NCI-H69 (cell line): ENCODE data around the gene DOK3.
"Not testable (repeated sequence)": the region's sequence is repeated elsewhere in the genome, so short reads cannot be mapped to it uniquely, and the experiment has no call there.

ENCODE experiments used
- DNase-seq: peaks from one replicate; lab custom pipeline; 2025; lab: John Stamatoyannopoulos, UW

Gene DOK3

DNA sequence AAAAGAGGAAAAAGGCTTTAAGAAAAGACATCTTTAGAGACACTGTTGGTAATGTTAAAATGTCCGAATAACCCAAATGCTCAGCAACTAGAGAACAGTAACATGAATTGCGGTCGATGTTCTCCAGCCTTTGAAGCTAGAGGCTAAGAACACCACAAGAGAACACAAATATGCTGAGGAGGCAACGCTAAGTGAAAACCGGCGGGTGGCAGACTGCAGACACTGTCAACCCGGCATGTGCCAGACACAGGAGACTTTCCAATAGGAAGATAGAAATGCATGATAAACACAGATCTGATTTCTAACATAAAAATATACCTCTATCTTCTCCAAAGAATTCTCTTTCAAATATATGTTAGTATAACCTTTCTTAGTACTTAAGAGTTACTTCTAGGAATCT lies 25.5 kb upstream of the DOK3 start:
- no peak for DNase-seq

DNA sequence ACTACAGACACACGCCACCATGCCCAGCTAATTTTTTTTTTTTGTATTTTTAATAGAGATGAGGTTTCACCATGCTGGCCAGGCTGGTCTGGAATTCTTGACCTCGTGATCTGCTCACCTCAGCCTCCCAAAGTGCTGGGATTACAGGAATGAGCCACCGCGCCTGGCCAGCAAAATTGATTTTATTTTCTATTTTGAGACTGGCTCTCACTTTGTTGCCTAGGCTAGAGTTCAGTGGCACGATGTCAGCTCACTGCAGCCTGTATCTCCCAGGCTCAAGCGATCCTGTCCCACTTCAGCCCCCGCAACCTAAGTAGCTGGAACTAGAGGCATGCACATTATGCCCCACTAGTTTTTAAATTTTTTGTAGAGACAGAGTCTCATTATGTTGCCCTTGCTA lies 24.8 kb upstream of the DOK3 start:
- DNase-seq = not testable (repeated sequence)

DNA sequence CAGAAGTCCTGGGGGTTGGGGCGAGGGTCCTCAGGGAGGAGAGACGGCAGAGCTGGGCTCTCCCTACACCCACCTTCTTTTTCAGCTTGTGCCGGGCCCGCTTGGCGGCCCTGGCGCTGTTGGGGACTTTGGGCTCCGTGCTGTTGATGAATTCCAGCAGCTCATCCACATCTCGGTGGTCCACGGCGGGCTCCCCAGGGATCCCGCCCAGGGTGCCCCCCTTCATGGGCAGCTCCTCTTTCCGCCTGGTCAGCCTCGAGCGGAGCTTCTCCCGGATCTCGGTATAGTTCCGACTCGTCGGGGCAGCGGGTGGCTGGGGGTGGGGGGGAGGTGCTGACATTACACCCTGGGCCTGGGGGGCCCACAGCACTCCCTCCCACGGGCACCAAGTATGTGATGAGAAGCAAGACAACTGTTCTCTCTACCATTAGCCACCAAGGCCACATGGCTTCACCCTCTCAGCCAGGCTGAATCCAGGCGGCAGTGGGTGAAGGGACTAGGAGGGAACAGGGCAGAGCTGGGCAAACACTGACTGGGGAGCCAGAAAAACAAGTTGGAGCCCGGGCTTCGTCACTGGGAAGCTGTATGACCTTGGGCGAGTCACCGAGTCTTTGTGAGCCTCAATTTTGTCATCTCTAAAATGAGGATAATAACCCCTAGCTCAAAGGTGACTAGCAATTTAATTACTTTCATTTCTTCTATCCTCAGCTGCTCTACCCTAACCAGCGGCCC lies 21.7 kb upstream of the DOK3 start:
- DNase-seq = no peak

DNA sequence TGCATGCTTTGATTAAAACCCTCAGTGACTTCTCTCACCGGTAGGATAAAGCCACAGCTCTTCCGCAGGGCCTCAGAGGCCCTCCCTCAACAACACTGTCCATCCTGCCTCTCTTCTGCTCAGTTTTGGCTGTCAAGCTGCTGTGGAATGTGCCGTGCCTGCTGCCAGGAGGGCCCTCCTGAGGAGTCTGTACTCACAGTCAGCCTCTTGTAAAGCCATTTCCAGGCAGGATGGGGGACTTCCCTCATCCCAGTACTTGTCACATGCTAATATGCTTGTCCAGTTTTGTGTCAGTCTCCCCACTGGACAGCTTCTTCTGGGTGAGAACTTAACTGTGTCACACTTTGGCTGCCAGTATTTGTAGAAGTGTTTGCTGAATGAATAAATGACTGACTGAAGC lies 21.0 kb upstream of the DOK3 start:
- no peak for DNase-seq

DNA sequence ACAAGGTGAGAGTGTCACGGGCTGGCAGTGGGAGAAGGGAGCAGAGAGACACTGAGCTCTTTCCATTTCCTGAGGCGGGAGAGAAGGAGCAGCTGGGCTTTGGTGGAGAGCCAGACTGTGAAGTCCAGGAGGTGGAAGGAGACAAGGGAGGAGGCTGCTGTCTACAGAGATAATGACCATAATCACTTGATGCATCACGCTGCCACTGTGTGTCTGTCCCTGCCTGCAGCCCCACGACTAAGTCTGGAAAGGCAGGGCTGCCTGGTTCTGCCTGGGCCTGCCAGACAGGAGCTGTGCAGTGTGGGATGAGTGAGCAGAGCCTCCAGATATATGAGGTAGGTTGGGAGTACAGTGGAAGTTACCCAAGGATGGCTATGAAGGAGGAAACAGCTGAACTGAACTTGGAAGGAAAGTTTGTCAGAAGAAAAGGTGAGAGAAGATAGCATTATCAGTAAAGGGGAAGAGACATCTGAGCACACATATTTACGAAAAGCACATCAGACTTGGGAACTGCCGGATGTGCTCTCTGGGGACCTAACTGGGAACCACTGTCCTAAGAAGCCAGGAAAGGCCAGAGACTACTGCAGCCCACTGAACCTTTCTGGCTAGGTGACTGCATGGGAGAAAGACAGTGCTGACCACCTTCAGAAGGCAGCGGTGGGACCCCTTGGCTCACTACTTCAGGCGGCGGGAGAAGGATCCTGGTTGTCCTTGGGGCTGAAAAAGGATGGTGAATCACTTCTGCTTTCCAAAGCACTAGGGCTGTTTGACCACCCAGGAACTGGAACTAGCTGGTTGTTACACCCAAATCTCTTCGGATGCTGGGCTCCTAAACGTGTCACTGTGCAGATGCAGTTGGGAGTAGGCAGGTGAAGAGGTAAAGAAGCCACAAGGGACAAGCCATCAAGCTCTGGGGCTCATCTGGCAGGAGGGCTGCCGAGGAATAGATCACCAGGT lies 19.9 kb upstream of the DOK3 start:
- no peak for DNase-seq

DNA sequence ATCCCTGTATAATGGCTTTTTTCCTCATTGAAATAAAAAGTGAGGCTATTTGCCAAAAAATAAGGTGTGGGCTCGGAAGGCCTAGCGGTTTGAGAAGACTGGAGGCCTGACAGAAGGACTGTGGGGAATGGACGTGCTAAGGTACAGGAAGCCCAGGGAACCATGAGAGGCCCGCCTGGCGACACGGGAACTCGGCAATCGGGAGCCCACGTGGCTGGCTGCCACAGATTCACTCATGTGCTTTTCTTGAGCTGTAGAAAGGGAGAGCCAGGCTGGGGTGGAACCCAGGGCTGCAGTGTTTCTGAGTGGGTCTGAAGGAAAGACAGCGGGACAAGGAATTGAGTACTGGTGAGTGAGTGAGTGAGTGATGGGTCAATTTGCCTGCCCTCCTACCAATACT lies 19.0 kb upstream of the DOK3 start:
- DNase-seq = no peak

DNA sequence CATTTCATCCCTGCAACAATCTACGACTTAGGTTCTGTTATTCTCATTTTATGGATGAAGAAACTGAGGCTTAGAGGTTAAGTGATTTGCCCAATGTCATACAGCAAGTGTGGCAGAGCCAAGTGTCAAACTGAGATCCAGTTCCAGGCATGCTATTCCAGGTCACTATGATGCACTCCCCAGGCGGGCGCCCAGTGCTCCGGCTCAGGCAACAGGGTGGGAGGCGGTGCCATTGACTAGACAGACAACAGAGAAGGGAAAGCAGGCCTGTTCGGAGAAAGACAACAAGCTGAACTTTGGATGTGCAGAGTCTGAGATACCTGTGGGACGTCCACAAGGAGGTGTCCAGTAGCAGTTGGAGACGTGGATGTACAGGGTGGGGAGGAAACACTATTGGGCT lies 18.0 kb upstream of the DOK3 start:
- DNase-seq = no peak

DNA sequence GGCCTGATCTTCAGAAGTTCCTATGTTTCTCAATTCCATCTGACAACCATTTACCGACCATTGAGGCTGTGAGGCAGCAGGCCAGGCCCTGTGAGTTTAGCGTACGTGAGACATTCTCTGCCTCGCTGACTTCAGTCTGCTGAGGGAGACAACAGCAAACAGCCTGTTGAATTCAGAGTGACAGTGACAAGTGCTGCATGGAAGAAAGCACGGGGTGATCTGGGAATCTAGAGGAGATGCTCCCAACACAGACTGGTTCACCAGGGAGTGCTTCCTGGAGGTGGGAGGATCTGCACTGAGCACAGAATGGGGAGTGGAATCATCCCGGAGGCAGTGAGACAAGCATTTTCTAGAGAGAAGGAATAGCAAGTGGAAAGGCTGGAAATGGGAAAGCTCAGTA lies 17.2 kb upstream of the DOK3 start:
- no peak for DNase-seq

DNA sequence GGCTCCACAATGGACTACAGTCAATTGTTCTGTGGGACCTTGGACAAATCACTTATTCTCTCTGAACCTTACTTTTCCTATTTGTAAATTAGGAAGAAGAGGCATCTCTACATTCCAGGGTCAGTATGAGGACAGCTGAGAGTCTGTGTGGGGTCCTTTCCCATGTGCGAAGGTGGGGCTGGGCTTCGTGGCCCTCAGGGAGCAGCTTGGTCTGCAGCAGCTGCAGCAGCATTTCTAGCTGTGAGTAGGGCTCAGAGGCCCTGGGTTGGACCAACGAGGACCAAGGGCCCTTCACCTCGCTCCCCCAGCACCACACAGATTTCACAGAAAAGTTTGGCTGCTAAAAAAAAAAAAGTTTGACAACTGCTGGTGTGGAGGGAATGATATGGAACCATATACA lies 16.6 kb upstream of the DOK3 start:
- DNase-seq = no peak

DNA sequence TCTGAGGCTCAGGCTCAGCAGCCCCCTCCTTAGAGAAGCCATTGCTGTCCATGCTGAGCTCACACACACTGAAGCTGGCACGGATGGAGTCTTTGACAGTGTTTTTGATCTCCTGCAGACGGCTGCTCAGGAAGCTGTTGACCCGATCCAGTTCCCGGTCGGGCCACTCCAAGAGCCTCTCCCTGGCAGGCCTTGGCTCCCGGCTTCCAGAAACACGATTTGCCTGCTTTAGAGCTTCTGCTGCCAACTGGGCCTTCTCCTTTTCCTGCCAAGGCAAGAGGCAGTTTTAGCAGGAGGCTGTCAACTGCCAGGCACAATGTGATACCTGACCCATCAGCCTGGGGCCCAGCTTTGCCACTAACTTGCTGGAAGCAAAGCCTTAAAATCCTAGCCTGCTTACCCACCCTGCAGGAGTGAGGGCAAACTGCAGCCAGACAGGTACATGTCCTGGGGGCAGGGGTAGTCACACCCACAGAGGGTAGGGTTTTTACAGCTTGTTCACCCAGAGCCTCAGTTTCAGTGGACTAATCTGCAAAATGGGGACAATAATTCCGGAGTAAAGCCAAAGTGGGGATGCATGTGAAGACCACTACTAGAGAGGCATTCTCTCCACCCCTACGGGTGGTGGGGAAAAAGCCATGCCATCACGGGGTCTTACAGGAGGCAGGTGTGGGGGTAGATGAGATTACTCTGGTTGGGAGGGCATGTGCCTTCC lies 15.5 kb upstream of the DOK3 start:
- no peak for DNase-seq

DNA sequence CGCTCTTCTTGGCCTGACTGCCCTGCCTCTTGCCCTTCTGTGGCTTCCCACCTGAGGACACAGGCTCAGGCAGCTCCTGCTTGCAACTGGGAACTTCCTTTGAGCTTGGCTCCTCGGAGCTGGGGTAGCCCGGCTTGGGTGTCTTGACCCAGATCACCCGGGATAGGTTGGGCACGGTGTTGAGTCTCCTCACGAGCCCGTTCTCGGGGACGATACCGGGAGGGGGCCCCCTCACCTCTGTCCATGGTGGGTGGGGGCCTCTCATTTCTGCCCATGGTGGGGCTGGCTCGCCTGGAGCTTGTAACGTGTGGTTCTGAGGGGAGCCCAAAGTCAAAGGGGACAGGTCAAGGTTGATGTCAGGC lies 14.9 kb upstream of the DOK3 start:
- DNase-seq = no peak

DNA sequence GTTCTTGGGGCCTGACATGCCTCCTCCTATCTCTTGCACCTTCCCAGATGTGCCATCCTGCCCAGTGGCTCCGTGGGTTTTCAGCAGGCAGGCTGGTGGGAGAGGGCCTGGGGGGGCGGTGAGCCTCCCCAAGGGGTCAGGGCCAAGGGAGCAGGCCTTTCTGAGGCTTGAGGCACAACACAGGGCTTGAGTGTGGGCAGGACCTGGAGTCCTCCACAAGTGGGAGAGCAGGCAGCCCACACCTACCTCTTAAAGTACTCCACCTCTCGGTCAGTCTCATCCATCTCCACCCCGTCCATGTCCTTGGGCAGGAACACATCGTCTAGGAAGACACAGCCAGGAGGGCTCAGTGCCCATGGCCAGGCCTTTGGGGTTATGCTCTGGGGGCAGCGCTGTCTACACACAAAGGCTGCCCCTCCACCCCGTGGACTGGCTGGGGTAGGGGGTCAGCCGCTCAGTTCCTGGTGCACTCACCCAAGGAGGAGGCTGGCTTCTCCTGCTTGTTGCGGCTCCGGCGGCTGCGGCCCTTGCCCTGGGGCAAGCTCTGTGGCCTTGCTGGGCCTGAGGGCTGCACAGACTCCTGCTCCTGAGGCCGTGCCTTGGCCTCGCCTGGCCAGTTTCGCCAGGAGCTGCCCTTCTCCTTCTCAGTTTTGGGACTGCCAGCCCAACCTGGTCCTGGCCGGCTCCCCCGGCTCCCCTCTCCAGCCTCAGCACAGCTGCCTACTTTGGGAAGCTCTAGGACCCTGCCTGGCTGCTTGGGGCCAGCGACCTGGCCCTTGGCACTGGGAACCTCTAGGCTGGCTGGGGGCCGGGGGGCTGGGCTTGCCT lies 14.3 kb upstream of the DOK3 start:
- no peak for DNase-seq

DNA sequence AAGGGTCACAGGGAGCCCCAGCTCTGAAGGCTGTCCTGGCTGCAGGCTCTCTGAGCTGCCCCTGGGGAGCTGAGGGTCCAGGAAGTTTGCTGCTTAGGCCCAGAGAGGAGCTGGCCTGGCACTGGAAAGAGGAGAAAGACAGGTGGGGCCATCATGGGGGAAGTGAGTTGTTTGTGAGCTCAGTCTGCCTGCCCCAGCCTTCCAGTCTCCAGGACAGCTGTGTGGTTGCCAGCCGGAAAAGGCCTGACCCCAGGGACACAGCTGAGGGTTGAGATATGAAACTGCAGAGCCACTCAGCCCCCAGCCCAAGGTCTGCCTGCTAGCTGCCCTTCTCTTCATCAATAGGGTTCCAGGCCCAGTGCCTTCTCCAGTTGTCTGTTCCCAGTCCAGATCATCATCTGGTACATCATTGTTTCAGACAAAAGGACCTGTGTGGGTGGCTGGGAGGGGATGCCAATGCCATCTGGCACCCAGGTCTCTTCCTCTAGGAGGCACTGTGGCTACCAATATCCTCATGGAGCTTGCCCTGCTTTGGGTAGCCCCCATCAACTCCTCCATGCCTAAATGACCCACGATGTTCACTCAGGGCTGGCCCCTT lies 11.4 kb upstream of the DOK3 start:
- peak; percentile 17 for DNase-seq

DNA sequence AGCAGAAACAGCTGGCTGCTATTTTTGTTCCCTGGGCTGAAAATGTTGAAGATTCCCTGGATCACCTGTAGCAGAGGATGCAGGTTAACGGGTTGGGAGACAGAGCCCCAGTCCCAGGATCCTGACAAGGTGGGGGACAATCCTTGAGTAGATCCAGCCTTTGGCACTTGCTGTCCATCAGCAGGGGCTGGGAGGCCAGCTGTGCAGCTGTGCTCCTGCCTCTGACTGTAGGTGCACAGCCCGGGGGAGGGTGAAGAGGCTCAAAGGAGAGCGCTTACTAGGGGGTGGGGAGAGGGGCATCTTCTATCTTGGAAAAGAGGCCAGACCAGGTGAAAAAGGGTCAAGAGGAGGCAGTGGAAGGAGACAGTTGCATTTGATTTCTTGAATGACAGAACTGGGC lies 10.6 kb upstream of the DOK3 start:
- DNase-seq = no peak

DNA sequence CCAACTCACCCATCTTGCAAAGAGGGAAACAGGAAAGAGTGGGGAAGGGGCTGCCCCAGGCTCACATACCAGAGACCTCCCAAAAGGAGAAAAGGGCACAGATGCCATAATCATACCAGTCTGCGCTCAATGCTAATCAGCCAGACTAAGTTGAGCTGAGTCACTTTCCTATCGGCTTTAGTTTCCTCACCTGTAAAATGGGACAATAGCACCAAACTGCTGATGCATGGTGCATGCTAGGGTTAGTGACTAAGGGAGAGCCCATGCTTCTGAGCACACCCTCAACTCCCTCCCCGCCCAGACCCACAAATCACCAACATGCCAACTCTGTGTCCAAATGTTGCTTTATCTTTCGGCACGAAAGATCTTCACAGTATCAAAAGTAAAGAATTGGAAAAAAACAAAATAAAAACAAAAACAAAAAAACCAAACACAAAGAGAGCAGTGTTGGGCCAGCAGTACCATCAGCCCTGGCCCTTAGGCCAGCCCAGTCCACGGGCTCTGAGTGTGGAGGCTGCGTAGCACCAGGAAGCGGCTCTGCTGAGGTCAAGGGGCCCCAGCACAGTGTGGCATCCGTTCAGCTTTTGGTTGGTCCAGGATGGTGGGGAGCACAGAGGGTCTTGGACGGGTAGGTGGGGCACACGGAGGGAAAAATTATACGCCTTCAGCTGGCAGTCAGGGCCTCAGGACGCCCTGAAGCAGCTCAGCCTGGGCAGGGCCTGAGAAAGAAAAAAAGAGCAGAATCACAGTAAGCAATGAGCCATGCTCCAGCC lies 10.0 kb upstream of the DOK3 start:
- no peak for DNase-seq

DNA sequence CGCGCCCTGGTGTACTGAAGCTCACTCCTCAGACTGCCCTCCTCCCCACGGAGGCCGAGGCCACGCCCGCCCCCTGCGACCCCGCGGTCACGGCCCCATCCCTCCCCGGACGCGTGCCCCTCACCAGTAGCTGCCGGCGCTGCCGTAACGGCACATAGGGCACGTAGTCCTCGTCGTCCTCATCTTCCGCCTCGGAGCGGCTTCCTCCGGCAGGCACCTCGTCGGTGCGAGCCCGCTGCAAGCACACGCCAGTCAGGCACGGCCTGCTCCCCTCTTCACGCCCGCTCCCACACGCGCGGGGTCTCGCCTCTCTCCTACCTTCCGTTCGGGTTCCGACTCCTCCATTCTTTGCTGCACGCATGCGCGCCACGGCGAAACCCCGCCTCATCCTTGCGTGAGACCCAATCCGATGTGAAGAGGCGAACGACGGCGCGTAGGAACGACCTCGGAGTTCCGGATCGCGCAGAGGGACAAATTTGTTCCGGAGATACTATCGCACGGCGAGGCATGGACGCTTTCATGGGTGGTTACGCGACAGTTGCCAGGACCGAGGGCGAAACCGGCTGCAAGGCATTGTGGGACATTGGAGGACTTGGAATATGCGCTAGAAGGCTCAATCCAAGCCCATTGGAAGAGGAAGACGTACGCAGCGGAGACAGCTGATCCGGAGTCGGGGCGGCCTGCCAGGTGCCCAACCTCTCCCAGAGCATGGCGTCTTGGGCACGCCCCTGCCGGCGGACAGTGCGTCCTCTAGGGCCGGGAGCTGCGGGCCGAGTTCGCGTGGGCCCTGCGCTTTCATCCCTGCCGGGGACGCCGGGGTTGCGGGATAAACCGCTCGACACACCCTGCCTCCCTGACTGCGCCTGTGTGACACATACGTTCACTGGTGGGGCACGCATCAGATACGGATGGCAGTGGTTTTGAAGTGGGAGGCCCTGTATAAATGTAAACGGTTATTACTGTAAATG lies 7.3 kb upstream of the DOK3 start, which contains the start of gene DDX41:
TSS of gene DDX41 (minus strand) at position 361 of the 968 bp plus-strand sequence. CDS start at position 345, 16 bp downstream.
- DNase-seq = peak; percentile 99

DNA sequence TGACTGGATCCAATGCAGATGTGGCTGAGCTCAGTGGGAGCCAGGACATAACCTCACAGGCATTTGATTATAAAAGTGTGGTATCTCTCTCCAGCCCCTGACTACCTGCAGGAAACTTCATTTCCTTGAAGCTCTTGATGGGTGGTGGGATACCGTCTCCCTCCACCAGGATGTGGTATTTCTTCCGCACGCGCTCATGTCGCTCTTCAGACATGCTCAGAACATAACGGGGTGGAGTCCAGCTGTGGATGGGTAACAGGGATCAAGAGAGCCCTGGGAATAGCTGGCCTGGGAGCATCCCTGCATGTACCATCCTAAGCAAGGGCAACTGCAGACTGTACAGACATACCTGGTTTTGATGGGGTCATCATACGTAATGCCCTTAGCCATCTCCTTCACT lies 6.0 kb upstream of the DOK3 start:
- no peak for DNase-seq

DNA sequence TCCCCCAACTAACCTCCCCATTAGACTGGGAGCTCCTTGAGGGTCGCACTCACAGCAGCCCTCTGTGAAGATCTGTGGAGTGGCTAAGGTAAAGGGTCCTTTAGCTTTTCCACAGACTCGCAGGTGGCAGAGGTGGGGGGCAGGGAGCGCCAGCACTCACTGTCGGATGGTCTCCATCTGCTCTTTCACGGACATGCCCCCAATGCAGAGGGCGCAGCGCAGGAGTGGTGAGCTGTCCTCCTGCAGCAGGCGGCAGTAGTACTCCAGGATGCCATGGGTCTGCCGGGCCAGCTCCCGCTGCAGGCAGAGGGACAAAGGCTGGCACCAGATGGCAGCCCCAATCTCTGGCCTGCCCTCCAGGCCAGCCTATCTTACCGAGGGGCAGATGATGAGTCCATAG lies 4.9 kb upstream of the DOK3 start:
- no peak for DNase-seq

DNA sequence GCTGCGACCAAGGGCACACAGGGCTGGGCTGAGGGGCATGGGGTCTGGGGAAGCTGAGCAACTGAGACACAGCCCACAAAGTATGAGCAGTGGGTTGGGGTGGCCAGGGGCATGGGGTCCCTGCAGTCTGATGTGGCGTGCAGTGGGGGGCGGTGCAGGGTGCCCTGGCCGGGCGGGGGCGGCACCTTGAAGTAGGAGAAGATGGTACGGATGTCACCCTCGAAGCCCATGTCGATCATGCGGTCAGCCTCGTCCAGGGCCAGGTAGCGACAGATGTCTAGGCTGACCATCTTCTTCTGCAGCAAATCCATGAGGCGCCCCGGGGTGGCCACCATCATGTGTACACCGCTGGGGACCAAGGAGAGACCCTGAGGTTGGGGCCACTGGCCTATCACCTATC lies 3.9 kb upstream of the DOK3 start:
- DNase-seq = no peak
